GM19467 (cell line): ENCODE measurements around the gene AVL9.

Experiments
- ATAC-seq: cut with Tn5 transposase; IDR thresholded peaks from one replicate; pipeline ENCODE4 v1.9.1; 2021; ENCODE audit warnings: mild to moderate bottlenecking, moderate library complexity; ENCODE audit not compliant: unreplicated experiment

AVL9 gene

DNA sequence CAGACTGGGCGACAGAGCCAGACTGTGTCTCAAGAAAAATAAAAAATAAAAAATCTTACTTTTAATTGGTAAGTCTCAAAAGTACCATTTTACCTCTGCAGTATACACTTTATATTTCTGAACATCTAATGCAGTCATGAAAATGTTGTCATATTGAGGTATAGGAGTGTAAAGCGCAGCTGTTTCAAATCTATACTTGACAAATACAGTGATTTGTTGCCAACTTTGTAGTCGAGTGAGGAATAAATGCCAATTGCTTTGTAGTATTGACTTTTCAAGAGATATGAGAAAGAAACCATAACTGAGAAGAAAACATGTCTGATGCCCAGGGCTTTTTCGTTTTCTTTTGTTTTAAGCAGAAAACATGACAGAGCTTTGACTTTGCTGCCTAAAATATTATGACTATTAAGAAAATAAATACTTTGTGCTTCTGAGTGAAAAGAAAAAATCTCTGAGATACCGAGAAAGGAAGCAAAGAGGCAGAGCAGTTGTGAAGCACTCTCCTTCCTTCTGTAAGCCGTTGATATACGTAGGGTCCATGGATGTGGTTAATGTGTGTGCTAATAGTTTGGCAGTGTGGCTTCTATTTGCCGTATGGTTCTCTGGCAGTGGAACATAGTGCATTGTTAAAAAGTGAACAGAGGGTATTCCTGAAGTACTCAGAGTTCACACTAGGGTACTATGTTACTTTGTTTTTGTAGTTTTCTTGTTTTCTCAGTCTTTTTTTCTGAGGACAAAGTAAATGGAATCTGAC, 38.2 kb downstream of the AVL9 start:
- ATAC-seq, result no peak

DNA sequence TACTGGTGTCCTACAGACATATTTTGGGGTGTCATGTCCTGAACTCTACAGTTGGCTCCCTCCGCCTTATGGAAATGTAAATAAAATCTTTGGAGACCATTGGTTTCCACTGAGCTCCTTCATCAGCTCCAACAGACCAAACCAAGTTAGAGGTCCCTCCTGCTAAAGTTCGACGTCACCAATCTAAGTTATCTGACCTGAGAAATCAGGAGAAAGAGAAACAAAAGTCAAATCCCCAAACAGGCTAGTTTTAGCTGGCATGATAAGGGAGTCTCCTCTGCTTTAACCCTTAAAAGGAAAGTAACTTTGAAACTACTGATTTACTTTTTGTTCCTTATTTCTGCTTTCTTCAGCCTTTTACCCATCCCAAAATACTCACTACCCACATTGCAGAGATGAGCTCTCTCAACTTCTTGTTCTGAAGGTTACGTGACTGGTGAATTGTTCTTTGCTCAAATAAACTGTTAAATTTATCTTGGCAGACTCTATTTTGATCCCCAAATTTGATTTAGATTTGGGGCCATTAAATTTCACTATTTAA, 39.9 kb downstream of the AVL9 start:
- no peak for ATAC-seq

DNA sequence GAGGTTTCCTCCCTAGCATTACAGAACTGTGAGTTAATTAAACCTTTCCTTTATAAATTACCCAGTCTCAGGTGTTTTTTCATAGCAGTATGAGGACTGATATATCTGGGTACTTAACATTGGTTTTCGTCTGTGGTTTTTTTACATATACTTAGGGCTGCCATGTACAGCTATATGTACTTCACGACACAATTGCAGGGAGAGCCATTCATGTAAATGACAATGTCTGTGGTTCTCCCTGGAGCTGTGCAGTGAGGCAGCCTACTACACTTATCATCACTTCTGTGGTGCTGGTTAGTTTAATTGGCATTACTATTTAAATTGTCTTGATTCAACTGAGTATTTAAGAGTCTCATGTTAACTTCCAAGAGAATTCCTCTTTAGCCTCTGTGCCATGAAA, 40.7 kb downstream of the AVL9 start:
- no peak for ATAC-seq

DNA sequence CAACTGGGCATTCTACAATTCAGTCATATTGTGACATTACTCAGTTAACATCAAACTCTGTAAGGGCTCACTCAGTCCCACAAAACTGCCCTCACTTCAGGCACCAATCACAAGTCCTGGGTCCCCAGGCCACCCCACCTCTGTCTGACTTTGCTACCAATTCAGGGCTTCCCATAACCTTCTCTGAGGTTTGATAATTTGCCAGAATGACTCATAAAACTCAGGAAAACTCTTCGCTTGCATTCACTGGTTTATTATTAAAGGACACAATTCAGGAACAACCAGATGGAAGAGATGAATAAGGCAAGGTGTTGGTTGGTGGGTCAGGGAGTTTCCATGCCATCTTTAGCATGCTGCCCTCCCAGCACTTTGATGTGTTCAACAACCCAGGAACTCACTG, 41.3 kb downstream of the AVL9 start:
- ATAC-seq, result no peak

DNA sequence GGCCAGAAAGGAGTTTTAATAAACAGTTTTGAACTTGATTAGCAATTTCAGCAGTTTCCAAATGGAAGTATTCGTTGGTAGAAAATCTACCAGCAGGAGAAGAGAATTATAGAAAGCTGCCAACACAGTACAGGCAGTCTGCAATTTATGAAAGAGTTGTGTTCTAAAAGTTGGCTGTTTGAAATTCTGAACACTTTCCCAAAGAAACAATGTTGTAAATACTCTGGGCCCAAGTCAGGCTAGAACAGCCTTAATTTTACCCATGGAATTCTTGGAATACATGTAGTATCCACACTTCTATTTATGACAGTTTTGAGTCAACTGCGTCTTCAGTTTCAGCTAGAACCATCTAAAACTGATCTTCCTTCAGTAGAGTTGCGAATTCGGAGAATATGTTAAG, 42.5 kb downstream of the AVL9 start:
- no peak for ATAC-seq

DNA sequence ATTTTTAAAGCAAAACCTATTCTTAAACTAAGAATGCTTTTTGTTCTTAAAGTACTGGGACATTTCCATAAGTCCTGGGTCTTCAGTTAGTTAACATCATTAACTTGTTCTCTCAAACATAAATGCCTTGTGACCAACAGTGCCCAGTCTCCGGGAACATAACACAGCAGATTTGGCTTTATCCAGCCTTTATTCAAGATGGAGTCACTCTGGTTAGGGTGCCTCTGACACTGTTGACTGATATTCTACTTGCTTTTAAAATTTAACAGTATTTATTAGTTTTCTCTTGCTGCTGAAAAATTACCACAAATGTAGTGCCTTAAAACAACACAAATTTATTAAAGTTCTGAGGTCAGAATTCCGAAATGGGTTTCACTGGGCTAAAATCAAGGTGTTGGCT, 44.1 kb downstream of the AVL9 start:
- no peak for ATAC-seq

DNA sequence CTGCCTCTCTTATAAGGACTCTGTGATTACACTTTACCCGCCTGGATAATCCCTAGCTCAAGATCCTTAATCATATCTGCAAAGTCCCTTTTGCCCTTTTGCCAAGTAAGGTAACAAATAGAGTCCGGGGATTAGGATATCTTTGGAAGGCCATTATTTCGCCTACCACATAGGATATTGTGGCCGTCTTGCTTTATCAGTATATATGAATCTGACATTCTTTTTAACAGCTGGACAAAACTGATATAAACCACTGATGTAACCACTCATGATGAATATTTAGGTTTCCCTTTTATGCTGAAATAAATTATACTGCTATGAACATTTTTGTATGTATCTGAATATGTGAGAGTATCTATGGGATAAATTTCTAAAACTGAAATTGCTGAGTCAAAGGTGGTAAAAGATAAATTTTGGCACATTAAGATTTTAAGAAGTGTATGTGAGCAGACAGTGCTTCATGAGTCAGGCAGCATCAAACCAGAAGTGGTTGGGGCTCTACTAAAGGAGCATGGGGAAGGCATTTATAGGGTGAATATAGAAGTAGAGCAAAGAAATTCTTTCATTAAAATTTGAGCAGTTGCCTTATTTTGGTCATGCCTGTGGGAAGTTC, 44.7 kb downstream of the AVL9 start:
- ATAC-seq, result no peak

DNA sequence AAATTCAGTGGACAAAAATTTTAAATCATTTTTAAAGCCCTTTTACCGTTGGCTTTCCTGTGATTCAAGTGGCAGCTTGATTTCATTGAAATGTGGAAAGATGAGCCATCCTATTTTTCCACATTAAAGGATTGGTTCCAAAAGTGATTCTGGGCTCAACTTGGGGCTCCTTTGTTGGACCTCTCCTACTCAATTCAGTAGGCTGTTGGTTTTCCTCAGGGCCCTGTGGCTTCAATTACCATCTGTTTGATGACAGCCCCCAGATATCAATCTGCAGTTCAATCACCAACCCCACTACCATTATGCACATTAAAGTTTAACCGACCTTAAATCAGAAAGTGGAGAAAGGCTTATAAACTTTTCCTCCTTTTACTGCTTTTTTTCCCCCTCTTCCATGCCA, 47.3 kb downstream of the AVL9 start:
- no peak for ATAC-seq

DNA sequence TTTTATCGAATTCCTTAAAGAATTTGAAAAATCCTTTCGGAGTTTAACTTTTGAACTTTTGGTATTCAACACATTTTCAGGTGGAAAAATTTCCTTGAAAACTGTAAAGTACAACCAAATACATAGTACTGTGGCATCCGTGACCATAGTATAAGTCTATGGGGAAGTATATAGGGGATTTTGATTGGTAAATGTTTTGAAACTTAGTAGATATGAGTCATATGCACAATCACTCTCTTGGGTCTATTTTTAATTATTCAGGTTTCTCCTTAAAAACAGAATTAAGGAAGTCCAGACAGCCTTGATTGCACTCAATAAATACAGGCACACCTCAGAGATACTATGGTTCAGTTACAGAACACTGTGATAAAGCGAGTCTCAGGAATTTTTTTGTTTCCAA, 64.2 kb downstream of the AVL9 start:
- no peak for ATAC-seq

DNA sequence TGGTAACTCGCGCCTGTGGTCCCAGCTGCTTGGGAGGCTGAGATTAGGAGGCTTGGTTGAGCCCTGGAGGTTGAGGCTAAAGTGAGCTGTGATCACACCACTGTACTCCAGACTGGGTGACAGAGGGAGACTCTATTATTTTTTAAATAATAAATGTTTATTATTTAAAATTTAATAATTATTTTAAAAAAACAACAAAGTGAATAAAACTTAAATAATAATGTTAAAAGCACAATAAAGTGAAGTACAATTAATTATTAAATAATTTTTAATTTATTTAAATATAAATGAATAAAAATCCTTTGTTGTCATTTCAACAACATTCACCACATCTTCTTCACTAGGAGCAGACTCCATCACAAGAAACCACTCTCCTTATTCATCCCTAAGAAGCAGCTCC, 64.8 kb downstream of the AVL9 start:
- no peak for ATAC-seq

DNA sequence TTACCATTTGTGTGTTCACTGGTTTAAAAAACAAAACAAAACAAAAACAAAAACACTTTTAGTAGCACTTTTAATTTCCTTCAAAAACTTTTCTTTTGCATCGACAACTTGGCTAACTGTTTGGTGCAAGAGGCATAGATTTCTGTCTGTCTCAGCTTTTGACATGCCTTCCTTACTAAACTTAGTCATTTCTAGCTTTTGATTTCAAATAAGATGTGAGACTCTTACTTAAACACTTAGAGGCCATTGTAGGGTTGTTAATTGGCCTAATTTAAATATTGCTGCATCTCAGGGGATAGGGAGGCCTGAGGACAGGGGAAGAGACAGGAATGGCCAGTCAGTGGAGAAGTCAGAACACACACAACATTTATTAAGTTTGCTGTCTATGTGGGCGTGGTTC, 66.3 kb downstream of the AVL9 start:
- no peak for ATAC-seq

DNA sequence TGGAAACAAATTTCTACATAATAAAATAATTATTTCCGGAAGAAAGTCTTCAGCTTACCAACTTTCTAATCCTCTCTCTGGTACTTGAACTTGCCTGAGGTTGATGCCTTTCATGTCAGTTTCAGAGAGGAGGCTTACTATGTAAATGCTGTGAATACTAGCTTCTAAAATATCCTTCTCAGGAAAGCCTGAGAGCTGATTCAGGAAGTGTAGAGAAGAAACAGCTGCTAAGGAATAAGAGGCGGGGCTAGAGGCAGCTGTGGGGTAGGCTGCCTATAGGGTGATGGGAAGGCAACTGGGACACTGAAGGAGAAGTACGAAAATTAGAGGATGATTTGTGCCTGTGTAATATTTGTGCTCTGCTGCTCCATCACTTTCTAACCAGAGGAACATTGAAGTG, 69.3 kb downstream of the AVL9 start:
- ATAC-seq, result no peak

DNA sequence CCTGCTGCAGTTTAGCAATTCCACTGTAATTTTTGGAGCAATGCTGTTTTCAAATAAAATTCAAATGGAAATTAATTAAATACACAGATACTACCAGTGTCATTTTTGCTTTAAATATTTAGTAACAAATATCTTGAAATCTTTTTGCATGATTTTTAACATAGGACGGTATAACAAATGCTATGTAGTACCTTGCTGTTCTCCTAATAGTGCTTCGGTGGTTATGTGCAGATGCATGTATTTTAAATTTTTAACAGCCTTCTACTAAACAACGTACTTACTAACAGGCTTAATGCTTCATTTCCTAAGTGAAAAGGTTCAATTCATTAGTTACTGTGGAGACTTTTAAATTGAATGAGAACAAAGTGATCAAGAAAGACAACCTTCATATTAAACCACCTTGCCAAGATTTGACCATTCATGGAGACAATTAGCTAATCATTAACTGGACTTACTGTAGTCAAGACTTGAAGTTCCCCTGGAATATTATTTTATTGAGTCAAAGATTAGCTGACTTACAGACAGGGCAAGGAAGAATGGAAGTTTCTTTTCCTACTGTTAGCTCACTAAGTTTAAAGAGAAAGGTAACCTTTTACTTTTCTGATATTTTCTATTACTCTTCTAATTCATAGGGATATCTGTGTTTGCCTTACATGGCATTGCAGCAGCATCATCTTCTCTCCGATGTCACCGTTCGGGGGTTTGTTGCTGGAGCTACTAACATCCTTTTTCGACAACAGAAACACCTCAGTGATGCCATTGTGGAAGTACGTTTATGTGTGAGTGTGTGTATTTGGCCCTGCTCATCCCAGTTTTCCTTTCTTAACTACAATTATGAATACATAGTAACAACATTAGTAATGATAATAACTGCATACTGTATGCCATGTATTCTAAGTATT, 74.3 kb downstream of the AVL9 start:
- ATAC-seq, result no peak

DNA sequence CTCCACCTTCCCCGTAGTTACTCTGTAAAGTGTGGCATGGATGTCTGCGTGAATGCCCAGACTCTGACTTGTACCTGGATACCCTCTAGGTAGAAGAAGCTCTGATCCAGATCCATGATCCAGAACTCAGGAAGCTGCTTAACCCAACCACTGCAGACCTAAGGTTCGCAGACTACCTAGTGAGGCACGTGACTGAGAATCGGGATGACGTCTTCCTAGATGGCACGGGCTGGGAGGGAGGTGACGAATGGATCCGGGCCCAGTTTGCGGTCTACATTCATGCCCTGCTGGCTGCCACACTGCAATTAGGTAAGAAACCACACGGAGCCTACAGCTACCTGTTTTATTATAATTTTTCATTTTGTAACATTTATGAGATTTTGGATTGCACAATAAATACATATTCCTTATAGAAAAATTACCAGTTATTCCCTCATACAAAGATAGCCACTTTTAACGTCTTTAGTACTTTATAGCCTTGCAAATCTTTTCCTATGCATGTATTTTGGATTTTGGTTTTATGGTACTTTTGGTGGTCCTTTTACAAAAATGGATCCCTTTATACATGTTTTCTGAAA, 77.9 kb downstream of the AVL9 start:
- no peak for ATAC-seq

DNA sequence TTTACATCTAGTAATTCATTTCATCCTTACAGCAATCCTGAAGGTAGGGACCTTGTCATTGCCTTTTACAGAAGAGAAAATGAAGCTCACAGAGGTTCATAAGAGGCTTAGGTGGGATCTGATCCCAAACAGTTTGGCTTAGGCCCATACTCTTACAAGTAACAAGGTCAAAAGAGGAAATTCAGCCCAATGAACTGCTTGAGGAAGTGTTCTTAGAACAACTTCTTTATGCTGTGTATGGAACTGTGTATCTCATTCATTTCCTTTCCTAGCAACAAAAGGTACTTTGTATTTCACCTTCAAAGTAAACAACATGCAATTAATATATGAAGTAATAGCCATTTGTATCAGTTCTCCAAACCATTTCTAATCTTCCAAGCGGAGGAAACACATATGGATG, 79.3 kb downstream of the AVL9 start:
- no peak for ATAC-seq

DNA sequence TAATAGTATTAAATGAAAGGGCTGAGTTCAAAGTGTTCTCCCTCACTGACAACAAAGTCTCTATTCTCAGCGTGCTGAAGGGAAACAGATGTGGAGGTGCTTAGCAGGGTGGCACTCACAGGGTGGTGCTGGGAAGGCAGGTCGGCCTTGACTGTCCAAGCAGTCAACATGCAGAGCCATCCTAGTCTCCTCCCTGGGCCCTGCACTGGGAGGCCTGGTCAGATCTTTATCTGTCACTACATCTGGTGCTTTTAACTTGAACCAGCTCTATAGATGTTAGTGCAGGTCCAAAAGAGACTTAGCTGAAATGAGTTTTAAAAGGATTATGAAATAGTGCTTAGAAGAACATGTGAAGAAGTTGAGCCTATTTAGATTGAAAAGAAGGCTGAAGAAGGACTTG, 82.1 kb downstream of the AVL9 start:
- no peak for ATAC-seq

DNA sequence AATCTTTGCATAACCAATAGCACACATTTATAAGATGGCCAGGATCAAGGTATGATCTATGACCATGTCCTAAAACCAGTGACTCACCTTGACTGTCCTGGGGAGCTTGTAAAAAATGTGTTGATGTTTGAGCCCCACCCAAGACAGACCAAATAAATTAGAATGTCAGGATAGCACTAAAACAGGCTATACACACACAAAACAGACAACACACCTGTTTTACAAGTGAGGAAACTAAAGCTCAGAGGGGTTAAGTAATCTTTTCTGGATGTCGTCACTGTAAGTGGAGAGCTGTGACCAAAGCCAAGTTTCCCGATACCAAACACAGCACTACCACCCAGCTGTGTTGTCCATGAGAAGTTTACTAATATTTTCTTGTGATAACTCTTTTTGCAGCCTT, 84.5 kb downstream of the AVL9 start:
- ATAC-seq, result no peak

DNA sequence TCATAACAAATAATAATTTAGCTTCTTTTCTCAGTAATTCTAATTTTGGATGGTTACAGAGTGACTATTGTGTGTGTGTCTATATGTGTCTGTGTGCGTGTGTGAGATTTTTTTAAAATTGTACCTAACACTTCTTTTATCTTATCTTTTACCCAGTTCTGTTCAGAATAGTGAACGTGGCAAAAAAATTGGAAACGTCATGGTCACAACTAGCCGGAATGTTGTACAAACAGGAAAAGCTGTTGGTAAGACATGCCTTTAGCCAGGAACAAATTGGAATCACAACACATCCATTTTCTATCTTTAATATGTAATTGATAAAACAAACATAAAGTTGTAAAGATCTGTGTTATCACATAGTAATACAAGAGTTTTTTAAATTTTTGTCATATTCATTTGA, 85.4 kb downstream of the AVL9 start:
- ATAC-seq, result no peak

DNA sequence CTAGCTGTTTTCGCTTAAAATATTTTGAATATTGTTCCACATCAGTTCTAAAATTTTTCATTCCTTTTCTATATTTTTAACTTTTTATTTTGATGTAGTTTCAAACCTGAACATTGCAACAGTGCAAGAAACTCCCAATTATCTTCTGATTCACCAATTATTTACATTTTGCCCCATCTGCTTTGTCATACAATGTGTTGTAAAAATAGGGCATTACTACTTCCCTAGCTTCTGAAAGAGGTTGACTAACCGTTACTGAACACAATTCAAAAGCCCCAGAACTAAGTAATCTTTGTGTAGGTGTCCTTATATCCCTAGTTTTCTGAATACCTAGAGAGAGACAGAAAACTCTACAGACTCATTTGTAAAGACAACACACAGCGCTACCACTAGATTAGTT, 86.7 kb downstream of the AVL9 start:
- ATAC-seq, result no peak

DNA sequence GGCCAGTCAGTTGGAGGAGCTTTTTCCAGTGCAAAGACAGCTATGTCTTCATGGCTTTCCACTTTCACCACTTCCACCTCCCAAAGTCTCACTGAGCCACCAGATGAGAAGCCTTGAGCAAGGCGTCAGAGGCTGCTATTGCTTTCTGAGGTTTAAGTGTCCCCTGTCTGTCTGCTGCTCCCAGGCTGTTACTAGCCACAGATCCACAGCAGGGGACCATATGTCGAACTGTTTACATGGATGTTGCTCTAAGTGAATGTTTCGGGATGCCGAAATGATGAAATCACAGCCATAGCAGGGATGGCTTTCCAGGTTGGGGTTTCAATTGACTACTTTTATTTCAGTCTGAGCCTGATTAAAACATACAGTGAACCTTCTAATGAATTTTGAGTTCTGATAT, 88.5 kb downstream of the AVL9 start:
- ATAC-seq, result no peak
